Measurements from ENCODE around the gene BUD13.

GRCh38 chr11:116793772-116794097 is 20.9 kb upstream of the BUD13 start:
- TF ChIP-seq, protein P1, sequence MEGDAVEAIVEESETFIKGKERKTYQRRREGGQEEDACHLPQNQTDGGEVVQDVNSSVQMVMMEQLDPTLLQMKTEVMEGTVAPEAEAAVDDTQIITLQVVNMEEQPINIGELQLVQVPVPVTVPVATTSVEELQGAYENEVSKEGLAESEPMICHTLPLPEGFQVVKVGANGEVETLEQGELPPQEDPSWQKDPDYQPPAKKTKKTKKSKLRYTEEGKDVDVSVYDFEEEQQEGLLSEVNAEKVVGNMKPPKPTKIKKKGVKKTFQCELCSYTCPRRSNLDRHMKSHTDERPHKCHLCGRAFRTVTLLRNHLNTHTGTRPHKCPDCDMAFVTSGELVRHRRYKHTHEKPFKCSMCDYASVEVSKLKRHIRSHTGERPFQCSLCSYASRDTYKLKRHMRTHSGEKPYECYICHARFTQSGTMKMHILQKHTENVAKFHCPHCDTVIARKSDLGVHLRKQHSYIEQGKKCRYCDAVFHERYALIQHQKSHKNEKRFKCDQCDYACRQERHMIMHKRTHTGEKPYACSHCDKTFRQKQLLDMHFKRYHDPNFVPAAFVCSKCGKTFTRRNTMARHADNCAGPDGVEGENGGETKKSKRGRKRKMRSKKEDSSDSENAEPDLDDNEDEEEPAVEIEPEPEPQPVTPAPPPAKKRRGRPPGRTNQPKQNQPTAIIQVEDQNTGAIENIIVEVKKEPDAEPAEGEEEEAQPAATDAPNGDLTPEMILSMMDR (IDR thresholded peaks at IDR 0.05) = no peak
- TF ChIP-seq REST (IDR thresholded peaks at IDR 0.05; ENCODE audit: low read depth, low read length) (no peak), POLR2AphosphoS5 (IDR thresholded peaks at IDR 0.05; ENCODE audit: low read depth, low read length) (no peak), SIN3A (IDR thresholded peaks at IDR 0.05; ENCODE audit: borderline replicate concordance, low read depth, low read length) (no peak), RFX5 (IDR thresholded peaks at IDR 0.05; ENCODE audit: low read length) (no peak), TCF12 (IDR thresholded peaks at IDR 0.05) (no peak), ZBTB33 (IDR thresholded peaks at IDR 0.05; ENCODE audit: borderline replicate concordance, low read depth) (no peak), ELF1 (IDR thresholded peaks at IDR 0.05) (no peak)

Measured in SK-N-SH (cell line).